DMS153 treated with DMSO at 0.1 percent for 48 hours (cell line): ENCODE results near the gene PPP3R1.

ENCODE experiments used
- DNase-seq: peaks from one replicate; lab custom pipeline; 2025; ENCODE audit not compliant: unreplicated experiment; lab: John Stamatoyannopoulos, UW

Gene PPP3R1

GRCh38 chr2:68252400-68253218, at the start of gene PPP3R1:
Gene PPP3R1 (minus strand): TSS chr2:68252532. CDS start chr2:68252127, 405 bp downstream.
- DNase-seq = peak; percentile 91

- DNase-seq = no peak
Measured at GRCh38 chr2:68295516-68295915, 43.2 kb upstream of the PPP3R1 start.

DNA sequence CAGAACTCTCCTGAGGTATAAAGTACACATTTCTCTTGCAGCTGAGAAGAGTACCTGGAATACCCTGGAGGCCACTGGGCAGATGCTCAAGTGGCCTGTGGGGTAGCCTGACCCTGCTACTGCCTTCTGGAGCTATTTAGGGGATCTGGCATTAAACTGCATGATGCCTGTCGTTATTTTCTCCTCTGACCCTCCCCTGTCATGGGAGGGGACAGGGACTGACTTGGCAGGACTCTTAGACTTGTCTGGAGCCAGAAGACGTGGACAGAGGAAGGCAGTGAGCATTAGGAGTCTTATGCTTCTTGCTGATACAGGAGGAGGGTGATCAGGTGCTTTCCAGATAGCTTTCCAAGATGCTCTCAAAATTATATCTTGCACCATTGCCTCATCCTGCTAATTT, 42.6 kb upstream of the PPP3R1 start:
- no peak for DNase-seq

- DNase-seq = no peak
Measured at GRCh38 chr2:68294187-68294586, 41.9 kb upstream of the PPP3R1 start.

DNA sequence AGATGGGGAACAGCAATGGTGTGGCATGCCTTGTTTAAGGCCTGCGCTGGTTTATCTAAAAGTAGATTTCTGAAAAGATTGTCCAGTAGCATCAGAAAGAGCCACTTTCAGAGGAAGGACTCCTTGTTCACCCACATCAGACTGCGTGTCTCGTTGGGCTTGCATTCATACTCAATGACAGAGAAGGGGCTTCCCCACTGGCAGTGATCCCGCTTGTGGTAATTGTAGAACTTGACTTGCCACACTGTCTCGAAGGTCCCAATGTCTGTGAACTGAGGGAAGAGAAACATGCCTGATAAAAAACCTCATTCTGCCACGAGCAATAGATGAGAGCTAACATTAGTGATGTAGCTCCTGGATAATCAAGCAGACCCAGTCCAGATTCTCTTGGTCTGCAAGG, 41.4 kb upstream of the PPP3R1 start:
- DNase-seq = no peak

GRCh38 chr2:68293024-68293423, 40.7 kb upstream of the PPP3R1 start:
- DNase-seq = no peak

GRCh38 chr2:68292108-68292710, 39.9 kb upstream of the PPP3R1 start:
- DNase-seq = peak; percentile 39

GRCh38 chr2:68291314-68291713, 39.0 kb upstream of the PPP3R1 start:
- DNase-seq = no peak

DNA sequence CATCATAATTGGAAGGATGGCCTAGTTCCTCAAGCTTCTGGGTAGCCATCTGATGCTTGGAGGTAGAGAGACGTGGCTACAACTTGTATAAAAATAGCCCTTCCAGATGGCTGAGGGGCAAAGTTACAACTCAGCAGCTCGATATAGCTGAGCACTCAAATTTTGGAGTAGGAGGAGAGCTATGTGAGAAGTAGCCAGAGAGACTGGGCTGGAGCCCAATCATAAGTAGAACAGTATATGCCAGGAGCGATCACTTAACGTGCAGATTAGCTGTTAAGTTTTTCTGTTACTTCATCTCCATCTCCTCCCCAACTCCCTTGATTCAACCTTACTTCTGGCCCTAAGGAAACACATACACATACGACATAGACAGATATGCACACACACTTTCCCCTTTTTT, 38.6 kb upstream of the PPP3R1 start:
- no peak for DNase-seq

DNA sequence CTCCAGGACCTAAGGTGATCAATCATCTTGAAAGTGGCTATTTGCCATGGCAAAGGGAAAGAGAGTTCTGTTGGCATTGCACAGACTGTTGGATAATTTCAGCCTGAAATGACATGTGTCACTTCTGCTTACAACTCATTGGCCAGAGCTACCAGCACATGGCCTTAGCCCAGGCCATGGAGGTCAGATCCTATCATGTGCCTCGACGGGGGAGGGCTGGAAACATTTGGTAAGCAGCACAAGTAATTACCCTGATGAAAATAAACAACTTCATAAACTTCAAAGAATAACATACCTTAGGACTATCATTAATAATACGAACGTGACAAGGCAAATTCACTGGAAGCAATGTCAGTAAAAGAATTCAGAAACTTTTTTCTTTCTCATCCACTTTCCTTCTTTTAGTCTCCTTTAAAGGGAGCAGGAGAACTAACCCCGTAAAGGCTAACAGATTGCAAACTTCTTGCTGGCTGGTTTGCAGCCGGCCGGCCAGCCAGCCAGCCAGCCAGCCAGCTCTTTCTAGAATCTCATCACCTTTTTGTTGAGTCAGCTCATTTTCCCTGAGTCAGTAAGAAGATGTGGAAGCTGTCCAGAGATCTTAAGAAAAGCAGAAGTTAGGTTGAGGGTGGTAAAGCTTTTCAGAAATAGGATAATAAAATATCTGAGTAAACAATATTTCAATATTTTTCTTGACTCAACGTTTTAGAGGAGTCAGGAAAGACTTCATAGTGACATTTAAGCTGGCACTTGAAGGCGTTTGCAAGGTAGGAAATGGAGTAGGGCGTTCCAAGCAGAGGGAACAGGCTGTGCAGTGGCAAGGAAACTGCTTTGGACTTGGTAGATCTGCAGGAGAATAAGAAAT, 35.5 kb upstream of the PPP3R1 start:
- no peak for DNase-seq

DNA sequence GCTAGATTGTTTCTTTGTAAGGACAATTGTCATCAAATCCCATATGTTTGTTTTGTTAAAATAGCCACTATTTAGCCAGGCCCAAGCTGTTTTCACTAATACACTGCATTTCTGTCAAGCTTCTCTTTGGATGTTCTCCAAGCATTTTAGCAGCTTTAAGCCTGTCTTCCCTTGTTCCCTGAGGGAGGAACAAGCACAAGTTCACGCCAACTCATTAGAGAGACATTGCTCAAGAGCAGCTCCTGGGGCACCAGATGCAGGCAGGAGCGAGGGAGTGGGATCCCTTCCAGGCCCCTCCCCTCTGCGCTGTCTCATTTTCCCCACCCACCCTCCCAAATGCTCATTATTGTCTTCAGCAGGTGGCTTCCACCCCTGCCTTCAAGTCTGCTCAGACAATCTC, 32.6 kb upstream of the PPP3R1 start:
- no peak for DNase-seq

DNA sequence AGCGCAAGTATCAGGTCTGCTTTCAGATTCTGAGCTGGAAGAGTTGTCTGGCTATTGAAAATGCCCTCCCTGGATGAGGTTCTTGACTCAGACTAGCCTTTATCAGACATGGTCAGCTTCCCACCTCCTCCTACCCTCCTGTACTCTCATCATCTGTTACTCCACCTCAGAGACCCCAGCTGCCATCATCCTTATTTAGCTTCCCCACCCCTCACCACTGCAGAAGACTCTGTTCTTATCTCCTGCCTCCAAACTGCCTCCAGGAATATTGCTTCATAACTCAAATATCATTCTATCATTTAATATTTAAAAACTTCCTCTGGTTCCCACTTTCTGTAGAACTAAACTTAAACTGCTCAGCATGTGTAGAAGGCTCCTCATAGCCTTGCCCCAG, 31.1 kb upstream of the PPP3R1 start:
- DNase-seq = no peak

- DNase-seq = peak; percentile 37
Measured at GRCh38 chr2:68282811-68283418, 30.6 kb upstream of the PPP3R1 start.

GRCh38 chr2:68280796-68281195, 28.5 kb upstream of the PPP3R1 start:
- no peak for DNase-seq

DNA sequence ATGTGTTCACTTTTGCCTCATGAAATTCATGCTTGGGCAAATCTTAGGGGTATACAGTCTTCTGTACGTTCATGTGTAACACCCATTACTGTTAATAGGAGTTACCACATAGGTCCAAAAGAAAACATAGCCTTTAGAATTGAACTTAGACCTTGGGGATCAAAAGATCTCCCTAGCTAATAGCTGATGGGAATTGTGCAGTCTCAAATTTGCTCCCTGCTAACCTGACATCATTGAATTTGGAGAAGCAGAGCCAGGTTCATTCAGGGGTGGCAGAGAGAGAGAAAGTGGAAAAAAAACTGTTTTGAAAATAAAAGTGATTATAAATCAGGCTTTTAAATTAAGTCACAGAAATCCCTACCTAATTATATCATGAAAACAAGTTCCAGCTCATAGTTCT, 28.0 kb upstream of the PPP3R1 start:
- no peak for DNase-seq

DNA sequence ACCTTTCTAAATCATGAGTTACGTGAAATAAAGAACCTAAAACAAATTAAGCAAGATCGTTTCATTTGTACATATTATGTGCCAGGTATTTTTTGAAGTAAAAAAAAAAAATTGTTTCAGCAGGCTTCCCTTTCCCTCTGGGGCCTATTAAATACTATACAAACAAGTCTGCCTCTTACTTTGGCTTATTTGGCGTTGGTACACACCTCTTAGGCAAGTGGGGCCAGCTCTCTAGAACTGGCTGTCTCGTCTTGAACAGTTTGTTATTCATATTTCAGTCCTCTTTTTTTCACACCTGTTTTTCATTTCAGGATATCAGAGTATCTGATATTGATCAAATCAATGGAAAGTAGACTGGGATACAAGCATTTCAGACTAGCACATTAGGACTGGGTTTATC, 27.4 kb upstream of the PPP3R1 start:
- DNase-seq = peak; percentile 77

- no peak for DNase-seq
Measured at GRCh38 chr2:68278169-68278568, 25.8 kb upstream of the PPP3R1 start.

GRCh38 chr2:68274022-68274421, 21.7 kb upstream of the PPP3R1 start:
- DNase-seq = no peak

- no peak for DNase-seq
Measured at GRCh38 chr2:68272246-68272994, 20.1 kb upstream of the PPP3R1 start.

DNA sequence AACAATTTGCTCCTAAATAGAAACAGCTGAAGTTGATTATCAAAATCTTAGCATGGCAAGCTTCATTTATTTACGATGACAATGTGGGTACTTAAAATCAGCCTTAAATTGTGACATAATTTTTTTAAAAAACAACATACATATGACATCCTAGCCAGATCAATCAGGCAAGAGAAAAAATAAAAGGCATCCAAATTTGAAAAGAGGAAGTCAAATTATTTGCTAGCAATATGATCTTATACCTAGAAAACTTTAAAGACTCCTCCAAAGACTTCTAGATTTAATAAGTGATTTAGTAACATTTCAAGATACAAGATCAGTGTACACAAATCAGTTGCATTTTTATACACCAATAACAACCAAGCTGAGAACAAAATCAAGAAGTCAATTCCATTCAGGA, 14.3 kb upstream of the PPP3R1 start:
- DNase-seq = no peak

- DNase-seq = peak; percentile 27
Measured at GRCh38 chr2:68263632-68264031, 11.3 kb upstream of the PPP3R1 start.
